Measurements from ENCODE around the gene TGM2. TPM values are rescaled to one million over a fixed set of nuclear protein-coding genes. Genes with fewer than 3 reads are reported as not detected.

Gene TGM2
- total and polyA plus RNA-seq, 2 experiments from 2014 or later = 119 to 275 TPM

DNA sequence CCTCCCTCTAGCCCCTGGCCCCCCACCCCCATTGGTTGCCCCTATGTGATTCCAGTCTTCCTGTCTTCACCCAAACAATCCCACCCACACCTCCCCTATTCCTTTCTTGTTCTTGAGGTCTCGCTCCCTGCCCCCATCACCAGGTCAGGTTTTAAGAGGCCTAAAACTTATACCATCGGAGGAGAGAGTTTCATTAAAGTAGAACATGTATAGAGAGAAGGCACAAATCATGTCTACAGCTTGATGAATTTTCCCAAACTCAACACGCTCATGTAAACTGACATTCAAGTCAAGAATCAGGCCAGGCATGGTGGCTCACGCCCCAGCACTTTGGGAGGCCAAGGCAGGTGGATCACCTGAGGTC is 44.5 kb downstream of the TGM2 start:
- no peaks in the 10 kb centered on the region for H3K36me3 ChIP-seq
- H3K27me3 ChIP-seq = no peaks in the 10 kb centered on the region
- H3K9me3 ChIP-seq (ENCODE audit: low read depth) = no peaks in the 10 kb centered on the region
- DNase-seq (ENCODE audit: low read depth in 1 of 2, low spot score in 1 of 2) = no peak
- TF ChIP-seq, protein P1, sequence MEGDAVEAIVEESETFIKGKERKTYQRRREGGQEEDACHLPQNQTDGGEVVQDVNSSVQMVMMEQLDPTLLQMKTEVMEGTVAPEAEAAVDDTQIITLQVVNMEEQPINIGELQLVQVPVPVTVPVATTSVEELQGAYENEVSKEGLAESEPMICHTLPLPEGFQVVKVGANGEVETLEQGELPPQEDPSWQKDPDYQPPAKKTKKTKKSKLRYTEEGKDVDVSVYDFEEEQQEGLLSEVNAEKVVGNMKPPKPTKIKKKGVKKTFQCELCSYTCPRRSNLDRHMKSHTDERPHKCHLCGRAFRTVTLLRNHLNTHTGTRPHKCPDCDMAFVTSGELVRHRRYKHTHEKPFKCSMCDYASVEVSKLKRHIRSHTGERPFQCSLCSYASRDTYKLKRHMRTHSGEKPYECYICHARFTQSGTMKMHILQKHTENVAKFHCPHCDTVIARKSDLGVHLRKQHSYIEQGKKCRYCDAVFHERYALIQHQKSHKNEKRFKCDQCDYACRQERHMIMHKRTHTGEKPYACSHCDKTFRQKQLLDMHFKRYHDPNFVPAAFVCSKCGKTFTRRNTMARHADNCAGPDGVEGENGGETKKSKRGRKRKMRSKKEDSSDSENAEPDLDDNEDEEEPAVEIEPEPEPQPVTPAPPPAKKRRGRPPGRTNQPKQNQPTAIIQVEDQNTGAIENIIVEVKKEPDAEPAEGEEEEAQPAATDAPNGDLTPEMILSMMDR (IDR thresholded peaks at IDR 0.05; ENCODE audit: low read depth, low read length) = no peak
- peaks cover 13% of the 10 kb centered on the region for H3K4me1 ChIP-seq (ENCODE audit: low read depth)
- H3K4me3 ChIP-seq = no peak overlapping the region
- no peak overlapping the region for H3K27ac ChIP-seq

DNA sequence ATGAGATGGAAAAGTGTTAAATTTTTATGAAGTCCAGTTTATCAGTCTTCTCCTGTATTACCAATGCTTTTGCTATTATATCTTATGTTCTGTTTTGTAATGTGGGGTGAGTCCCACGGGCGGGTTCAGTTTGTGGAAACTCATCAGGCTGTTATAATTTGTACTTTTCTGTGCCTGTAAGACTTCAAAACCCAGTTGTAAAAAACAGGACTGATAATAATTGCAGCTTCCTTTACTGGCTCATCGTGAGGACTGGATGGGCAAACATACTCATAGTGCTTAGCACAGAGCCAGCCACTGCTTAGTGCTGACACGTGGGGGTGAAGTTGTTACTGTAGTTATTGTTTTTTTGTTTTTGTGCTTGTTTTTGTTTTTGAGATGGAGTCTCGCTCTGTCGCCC is 45.6 kb downstream of the TGM2 start:
- no peak for DNase-seq (ENCODE audit: low read depth in 1 of 2, low spot score in 1 of 2)

DNA sequence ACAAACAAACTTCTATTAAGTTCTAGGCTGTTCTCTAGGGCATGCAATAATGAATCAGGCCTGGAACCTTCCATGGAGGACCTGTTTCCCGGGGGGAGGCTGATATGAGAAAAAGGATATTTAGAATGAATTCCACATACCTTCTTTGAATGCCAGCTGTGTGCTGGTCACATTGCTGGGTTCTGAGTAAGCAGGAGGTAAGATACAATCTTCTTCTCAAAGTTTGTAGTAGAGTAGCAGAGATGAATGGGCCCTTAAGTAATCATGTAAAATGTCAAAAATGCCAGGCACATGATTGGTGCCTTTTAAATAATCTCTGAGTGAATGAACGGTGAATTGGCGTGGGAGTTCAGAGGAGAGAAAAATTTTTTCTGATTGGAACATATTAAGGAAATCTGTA is 47.4 kb downstream of the TGM2 start:
- peak in 1 of 2 donors; percentile 68 for DNase-seq (ENCODE audit: low read depth in 1 of 2, low spot score in 1 of 2)
- peaks cover 5% of the 10 kb centered on the region for H3K4me1 ChIP-seq (ENCODE audit: low read depth)
- no peaks in the 10 kb centered on the region for H3K27me3 ChIP-seq
- no peak overlapping the region for H3K4me3 ChIP-seq
- no peaks in the 10 kb centered on the region for H3K9me3 ChIP-seq (ENCODE audit: low read depth)
- TF ChIP-seq, protein P1 (IDR thresholded peaks at IDR 0.05; ENCODE audit: low read depth, low read length) = no peak
- no peaks in the 10 kb centered on the region for H3K36me3 ChIP-seq
- peak overlapping the region; percentile 55 for H3K27ac ChIP-seq

More for the DNA sequence above, 45.6 kb downstream of the TGM2 start:
- Histone ChIP-seq H3K4me3 (no peak overlapping the region), H3K27me3 (no peaks in the 10 kb centered on the region), H3K9me3 (ENCODE audit: low read depth) (no peaks in the 10 kb centered on the region), H3K27ac (no peak overlapping the region), H3K4me1 (ENCODE audit: low read depth) (peaks cover 13% of the 10 kb centered on the region), H3K36me3 (no peaks in the 10 kb centered on the region)
- TF ChIP-seq, protein P1 (IDR thresholded peaks at IDR 0.05; ENCODE audit: low read depth, low read length) = no peak

DNA sequence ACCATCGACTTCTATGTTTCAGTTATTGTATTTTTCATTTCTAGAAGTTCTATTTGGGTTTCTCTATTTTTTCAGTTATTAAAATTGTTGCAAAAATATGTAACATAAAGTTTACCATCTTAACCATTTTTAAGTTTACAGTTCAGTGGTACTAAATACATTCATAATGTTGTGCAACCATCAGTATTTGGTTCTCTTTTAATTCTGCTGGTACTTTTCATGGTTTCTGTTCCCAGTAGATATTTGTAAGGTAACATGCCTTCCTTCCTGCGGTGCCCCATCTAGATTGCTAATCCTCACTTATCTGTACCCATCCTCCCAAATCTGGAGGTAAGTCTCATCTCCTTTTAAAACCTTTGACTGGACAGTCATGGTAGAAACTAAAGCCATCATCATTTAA is 47.9 kb downstream of the TGM2 start:
- H3K4me3 ChIP-seq = no peak overlapping the region
- peak overlapping the region; percentile 55 for H3K27ac ChIP-seq
- H3K4me1 ChIP-seq (ENCODE audit: low read depth) = peaks cover 6% of the 10 kb centered on the region
- no peak for DNase-seq (ENCODE audit: low read depth in 1 of 2, low spot score in 1 of 2)
- H3K27me3 ChIP-seq = no peaks in the 10 kb centered on the region
- no peaks in the 10 kb centered on the region for H3K9me3 ChIP-seq (ENCODE audit: low read depth)
- TF ChIP-seq, protein P1 (IDR thresholded peaks at IDR 0.05; ENCODE audit: low read depth, low read length) = no peak
- no peaks in the 10 kb centered on the region for H3K36me3 ChIP-seq

DNA sequence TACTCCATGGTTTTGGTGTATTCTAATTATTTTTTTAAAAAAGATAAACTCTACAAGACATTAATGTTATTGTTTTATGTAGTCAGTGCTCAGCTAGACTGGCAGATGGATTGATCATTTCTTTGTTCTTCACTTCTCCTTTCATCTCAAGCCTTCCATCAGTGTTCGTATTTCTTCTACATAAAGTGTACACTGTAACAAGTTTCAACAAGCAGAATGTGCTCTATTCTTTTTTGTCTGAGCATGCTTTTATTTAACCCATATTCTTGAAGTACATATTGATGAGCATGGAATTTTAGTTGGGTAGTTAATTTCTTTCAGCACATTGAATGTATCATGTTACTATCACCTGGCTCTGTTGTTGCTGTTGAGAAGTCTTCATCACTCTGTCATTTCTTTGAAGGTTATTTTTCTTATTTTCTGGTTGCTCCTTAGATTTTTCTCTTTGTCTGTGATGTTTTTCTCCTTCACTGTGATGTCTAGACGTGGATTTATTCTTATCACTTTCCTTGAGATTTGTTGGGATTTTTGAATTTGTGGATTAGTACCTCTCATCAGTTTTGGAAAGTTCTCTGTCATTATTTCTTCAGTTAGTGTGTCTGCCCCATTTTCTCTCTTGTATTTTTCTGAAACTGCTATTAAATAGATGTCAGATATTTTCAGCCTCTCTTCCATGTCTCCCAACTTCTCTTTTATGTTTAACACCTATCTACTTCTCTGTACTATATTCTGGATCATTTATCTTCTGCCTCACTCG is 48.5 kb downstream of the TGM2 start:
- no peaks in the 10 kb centered on the region for H3K36me3 ChIP-seq
- H3K4me1 ChIP-seq (ENCODE audit: low read depth) = peaks cover 12% of the 10 kb centered on the region
- TF ChIP-seq, protein P1 (IDR thresholded peaks at IDR 0.05; ENCODE audit: low read depth, low read length) = no peak
- no peak overlapping the region for H3K4me3 ChIP-seq
- no peaks in the 10 kb centered on the region for H3K27me3 ChIP-seq
- no peaks in the 10 kb centered on the region for H3K9me3 ChIP-seq (ENCODE audit: low read depth)
- DNase-seq (ENCODE audit: low read depth in 1 of 2, low spot score in 1 of 2) = no peak
- H3K27ac ChIP-seq = no peak overlapping the region

Data from cardiac muscle cell (in vitro differentiated cells and primary cell).